IMR-90 (cell line): ENCODE data around the gene TMEM129. TPM values are rescaled to one million over a fixed set of nuclear protein-coding genes. Genes with fewer than 3 reads are reported as not detected.

Experiments
- ATAC-seq: fragments of 200-7000 bp; cut with Tn5 transposase; 2 replicates; pipeline ENCODE4 v1.9.1; 2020; ENCODE audit warnings: low read depth, mild to moderate bottlenecking, moderate library complexity
- BruUV-seq: library from RNA; stranded (reverse); fragments of 400-500 nt; replicated peaks from 2 replicates; lab custom pipeline; 2021; lab: Mats Ljungman, UMichigan
- CTCF ChIA-PET: fragments of 300-600 bp; formaldehyde crosslinking; extraction: SDS; loops from one replicate; lab custom pipeline; 2021; ENCODE audit warnings: antibody characterized with exemption; lab: Yijun Ruan, JAX
- POLR2A ChIA-PET: fragments of 300-600 bp; sonication (Branson Sonifier 250); formaldehyde crosslinking; loops from one replicate; lab custom pipeline; 2022; ENCODE audit warnings: antibody characterized with exemption; ENCODE audit not compliant: unreplicated experiment; lab: Charles Lee
- DNase-seq: peaks from one replicate; pipeline ENCODE4 v3.0.0; 2013
- H2AFZ ChIP-seq: replicated peaks from 2 replicates; pipeline ENCODE3; 2013; ENCODE audit warnings: low read length, mild to moderate bottlenecking; ENCODE audit not compliant: poor library complexity
- H2AK5ac ChIP-seq: 2 replicates; pipeline ENCODE4 v1.6.1; 2013; ENCODE audit warnings: low read depth, low read length, inconsistent platforms
- H2AK9ac ChIP-seq: replicated peaks from 2 replicates; pipeline ENCODE3; 2013; ENCODE audit warnings: mild to moderate bottlenecking, low read depth, low read length, moderate library complexity; ENCODE audit not compliant: poor library complexity
- H2BK120ac ChIP-seq: 2 replicates; pipeline ENCODE4 v1.6.1; 2013; ENCODE audit warnings: low read depth, low read length, inconsistent platforms
- H2BK15ac ChIP-seq: 3 replicates; pipeline ENCODE4 v1.6.1; 2013; ENCODE audit warnings: low read depth, low read length, inconsistent platforms
- H2BK20ac ChIP-seq: 2 replicates; pipeline ENCODE4 v1.6.1; 2013; ENCODE audit warnings: low read depth, mild to moderate bottlenecking, inconsistent platforms, low read length, moderate library complexity
- H2BK5ac ChIP-seq: 2 replicates; pipeline ENCODE4 v1.6.1; 2013; ENCODE audit warnings: mild to moderate bottlenecking, low read depth, low read length, inconsistent platforms; ENCODE audit not compliant: poor library complexity, severe bottlenecking
- H3K14ac ChIP-seq: replicated peaks from 2 replicates; pipeline ENCODE4 v1.6.1; 2013; ENCODE audit warnings: low read depth, low read length, inconsistent platforms
- H3K18ac ChIP-seq: 2 replicates; pipeline ENCODE4 v1.6.1; 2013; ENCODE audit warnings: low read depth, low read length, control low read depth
- H3K23ac ChIP-seq: 2 replicates; pipeline ENCODE4 v1.6.1; 2013; ENCODE audit warnings: low read depth, low read length, inconsistent platforms
- H3K27ac ChIP-seq: 2 replicates; pipeline ENCODE4 v1.5.1; 2013; ENCODE audit warnings: mild to moderate bottlenecking, control low read depth, low read length; ENCODE audit not compliant: insufficient read depth
- H3K27me3 ChIP-seq: 2 replicates; pipeline ENCODE4 v1.6.1; 2013; ENCODE audit warnings: low read length; ENCODE audit not compliant: control insufficient read depth, insufficient read depth
- H3K36me3 ChIP-seq: 2 replicates; pipeline ENCODE4 v1.6.1; 2013; ENCODE audit warnings: low read length, mixed read lengths; ENCODE audit not compliant: control insufficient read depth, insufficient read depth
- H3K4ac ChIP-seq: 2 replicates; pipeline ENCODE4 v1.6.1; 2013; ENCODE audit warnings: low read depth, low read length, inconsistent platforms
- H3K4me1 ChIP-seq: 2 replicates; pipeline ENCODE4 v1.6.1; 2013; ENCODE audit warnings: low read length, mixed read lengths; ENCODE audit not compliant: control insufficient read depth, insufficient read depth
- H3K4me2 ChIP-seq: 2 replicates; pipeline ENCODE4 v1.6.1; 2013; ENCODE audit warnings: low read depth, mild to moderate bottlenecking, control low read depth, low read length, moderate library complexity
- H3K4me3 ChIP-seq: 2 replicates; pipeline ENCODE4 v1.5.1; 2013; ENCODE audit warnings: low read depth, mild to moderate bottlenecking, control low read depth, low read length, moderate library complexity; ENCODE audit not compliant: insufficient read depth
- H3K56ac ChIP-seq: 2 replicates; pipeline ENCODE4 v1.6.1; 2013; ENCODE audit warnings: low read length, inconsistent platforms; ENCODE audit not compliant: insufficient read depth; ENCODE audit errors: extremely low read depth
- H3K79me1 ChIP-seq, 2 experiments: 2 replicates each; pipeline ENCODE4 v1.6.1; 2013; ENCODE audit warnings: low read length in 2 of 2, inconsistent platforms in 1 of 2, low read depth in 1 of 2
- H3K9ac ChIP-seq: 2 replicates; pipeline ENCODE4 v1.6.1; 2013; ENCODE audit warnings: low read depth, low read length, control low read depth
- H3K9me1 ChIP-seq: 2 replicates; pipeline ENCODE4 v1.6.1; 2013; ENCODE audit warnings: low read length, inconsistent platforms; ENCODE audit not compliant: insufficient read depth
- H3K9me3 ChIP-seq: 2 replicates; pipeline ENCODE4 v1.6.1; 2013; ENCODE audit warnings: low read length; ENCODE audit not compliant: control insufficient read depth, insufficient read depth
- H4K20me1 ChIP-seq: 2 replicates; pipeline ENCODE4 v1.6.1; 2013; ENCODE audit warnings: low read length, inconsistent platforms; ENCODE audit not compliant: insufficient read depth
- H4K5ac ChIP-seq: 2 replicates; pipeline ENCODE4 v1.6.1; 2013; ENCODE audit warnings: mild to moderate bottlenecking, low read depth, low read length, control low read depth
- H4K8ac ChIP-seq, 2 experiments: 2 replicates each; pipeline ENCODE4 v1.6.1; 2013; ENCODE audit warnings: low read depth in 2 of 2, low read length in 2 of 2, control low read depth in 1 of 2, inconsistent platforms in 1 of 2
- H4K91ac ChIP-seq: 2 replicates; pipeline ENCODE4 v1.6.1; 2013; ENCODE audit warnings: low read depth, low read length, inconsistent platforms; ENCODE audit not compliant: insufficient read depth
- BHLHE40 ChIP-seq: fragments of 150-350 bp; IDR thresholded peaks from 2 replicates; pipeline ENCODE4 v1.6.1; 2016; ENCODE audit warnings: mild to moderate bottlenecking, low read depth, low read length
- CEBPB ChIP-seq: IDR thresholded peaks from 2 replicates; pipeline ENCODE4 v1.6.1; 2012; ENCODE audit warnings: low read depth, low read length, improper control_type of control experiment
- CHD1 ChIP-seq: IDR thresholded peaks from 2 replicates; pipeline ENCODE4 v1.6.1; 2012; ENCODE audit warnings: low read depth, low read length, improper control_type of control experiment
- CTCF ChIP-seq: conservative IDR thresholded peaks from 2 replicates; pipeline ENCODE4 v1.5.1; 2012; ENCODE audit warnings: mild to moderate bottlenecking, low read depth, low read length, improper control_type of control experiment
- ELK1 ChIP-seq: fragments of 150-350 bp; IDR thresholded peaks from 2 replicates; pipeline ENCODE4 v1.6.1; 2016; ENCODE audit warnings: low read depth, mild to moderate bottlenecking, low read length, moderate library complexity, borderline replicate concordance
- FOS ChIP-seq: fragments of 150-350 bp; IDR thresholded peaks from 2 replicates; pipeline ENCODE4 v1.6.1; 2016; ENCODE audit warnings: low read depth, low read length
- MAFK ChIP-seq: IDR thresholded peaks from 2 replicates; pipeline ENCODE4 v1.6.1; 2012; ENCODE audit warnings: low read depth, low read length, improper control_type of control experiment
- MAZ ChIP-seq: IDR thresholded peaks from 2 replicates; pipeline ENCODE4 v1.6.1; 2012; ENCODE audit warnings: low read depth, mild to moderate bottlenecking, low read length, improper control_type of control experiment, moderate library complexity, borderline replicate concordance
- MXI1 ChIP-seq: IDR thresholded peaks from 2 replicates; pipeline ENCODE4 v1.6.1; 2012; ENCODE audit warnings: low read depth, mild to moderate bottlenecking, low read length, moderate library complexity, borderline replicate concordance
- NFE2L2 ChIP-seq: fragments of 150-350 bp; IDR thresholded peaks from 2 replicates; pipeline ENCODE4 v1.6.1; 2016; ENCODE audit warnings: low read depth, mild to moderate bottlenecking, low read length
- POLR2A ChIP-seq: IDR thresholded peaks from 2 replicates; pipeline ENCODE4 v1.6.1; 2012; ENCODE audit warnings: mild to moderate bottlenecking, low read depth, low read length
- RAD21 ChIP-seq: IDR thresholded peaks from 2 replicates; pipeline ENCODE4 v1.6.1; 2012; ENCODE audit warnings: low read length, improper control_type of control experiment
- RCOR1 ChIP-seq: IDR thresholded peaks from 2 replicates; pipeline ENCODE4 v1.6.1; 2012; ENCODE audit warnings: mild to moderate bottlenecking, low read length, improper control_type of control experiment; ENCODE audit not compliant: insufficient replicate concordance
- RFX5 ChIP-seq: IDR thresholded peaks from 2 replicates; pipeline ENCODE4 v1.8.0; 2012; ENCODE audit warnings: low read depth, mild to moderate bottlenecking, low read length, moderate library complexity
- SMC3 ChIP-seq: fragments of 150-350 bp; IDR thresholded peaks from 2 replicates; pipeline ENCODE4 v1.6.1; 2016; ENCODE audit warnings: low read depth, mild to moderate bottlenecking, antibody characterized with exemption, low read length, moderate library complexity
- USF2 ChIP-seq: fragments of 150-350 bp; IDR thresholded peaks from 2 replicates; pipeline ENCODE4 v1.6.1; 2017; ENCODE audit warnings: mild to moderate bottlenecking, antibody characterized with exemption, low read length, low read depth
- WGBS, 2 experiments: methylation state at CpG; one replicate each; pipeline versions ENCODE4 v1.1.5 to v1.1.7; 2013; ENCODE audit warnings: missing lambda C conversion rate in 2 of 2; ENCODE audit not compliant: insufficient read length in 1 of 2; ENCODE audit errors: extremely low coverage in 2 of 2; 5-methylcytosine and 5-hydroxymethylcytosine counted together
- dilution Hi-C: fragments of 300-500 bp; cut with HindIII; formaldehyde crosslinking; loops from one replicate; pipeline ENCODE4 v1.14.3; 2018; ENCODE audit warnings: low sequenced_read_pairs; ENCODE audit not compliant: unreplicated experiment
- in situ Hi-C: fragments of 300-500 bp; cut with MboI; formaldehyde crosslinking; loops from 3 replicates; pipeline ENCODE4 v1.14.3; 2019; ENCODE audit warnings: low sequenced_read_pairs, inconsistent platforms, mixed read lengths
- intact Hi-C: fragments of 100-400 bp; cut with micrococcal nuclease; formaldehyde crosslinking; loops from 2 replicates; pipeline ENCODE4 v1.10.0; 2022
- polyA plus RNA-seq, 3 experiments: library from polyadenylated mRNA; depleted of rRNA; stranded (reverse); fragments of >200 nt; gene quantifications; 2 replicates each; pipeline ENCODE4 v1.2.3, GENCODE V29; 2012; ENCODE audit warnings: low replicate concordance in 1 of 3
- total RNA-seq: library from RNA; depleted of rRNA; stranded (reverse); fragments of >200 nt; gene quantifications from 2 replicates; pipeline ENCODE4 v1.2.3, GENCODE V29; 2012

The TMEM129 gene
- total and polyA plus RNA-seq, 2 of the 4 experiments (the other 2 are of a cell fraction) = 6.6 to 26.6 TPM

GRCh38 chr4:1668488-1668840 is 52.7 kb downstream of the TMEM129 start:
- H4K91ac ChIP-seq = no peak overlapping the region
- CTCF ChIA-PET = no interaction called here
- H3K4ac ChIP-seq = no peak overlapping the region

More at GRCh38 chr4:1668488-1668840, 52.7 kb downstream of the TMEM129 start:
- in situ Hi-C loops = no loop called here
- 77% methylated on average over 6 of the region's 8 CpGs; no CpG with 5 or more reads in 1 of the 2 experiments for WGBS, 2 experiments
- no peak overlapping the region for H2BK120ac ChIP-seq
- H3K79me1 ChIP-seq = no peaks in the 10 kb centered on the region
- no peak overlapping the region for H3K27ac ChIP-seq
- no peak overlapping the region for H2BK15ac ChIP-seq
- intact Hi-C loops = no loop called here
- H4K8ac ChIP-seq = no peak overlapping the region
- H3K4me3 ChIP-seq = no peak overlapping the region
- no peak overlapping the region for H3K23ac ChIP-seq
- H3K27me3 ChIP-seq = no peaks in the 10 kb centered on the region
- H4K20me1 ChIP-seq = no peaks in the 10 kb centered on the region
- H3K4me2 ChIP-seq = no peak overlapping the region
- H3K18ac ChIP-seq = no peak overlapping the region
- H3K4me1 ChIP-seq = no peaks in the 10 kb centered on the region
- H3K56ac ChIP-seq = no peak overlapping the region
- no peak overlapping the region; the same call in 1 of the 2 replicates for H2AK5ac ChIP-seq
- no peak overlapping the region for H3K9ac ChIP-seq
- POLR2A ChIA-PET = no interaction called here
- H4K5ac ChIP-seq = no peak overlapping the region
- H2AFZ ChIP-seq = peak overlapping the region; percentile 41
- BruUV-seq = no TSS peak
- no peak overlapping the region for H2BK5ac ChIP-seq
- H2AK9ac ChIP-seq = no peak overlapping the region
- no peak for TF ChIP-seq USF2
- no peak for TF ChIP-seq NFE2L2
- no peak for TF ChIP-seq ELK1
- no peak for TF ChIP-seq CEBPB
- no peak for TF ChIP-seq BHLHE40
- TF ChIP-seq RAD21 = no peak
- TF ChIP-seq CHD1 = no peak
- no peak for TF ChIP-seq MAFK
- TF ChIP-seq RCOR1 = no peak
- no peak for TF ChIP-seq MAZ
- no peak for TF ChIP-seq POLR2A
- TF ChIP-seq FOS = no peak
- TF ChIP-seq RFX5 = no peak
- TF ChIP-seq CTCF = no peak
- TF ChIP-seq SMC3 = no peak
- TF ChIP-seq MXI1 = no peak
- DNase-seq (no peak), ATAC-seq (no peak)
- H2BK20ac ChIP-seq = no peak overlapping the region
- dilution Hi-C loops = no loop called here
- no peaks in the 10 kb centered on the region for H3K9me3 ChIP-seq
- H3K9me1 ChIP-seq = no peaks in the 10 kb centered on the region; the same call in 1 of the 2 replicates
- no peaks in the 10 kb centered on the region for H3K36me3 ChIP-seq
- H3K14ac ChIP-seq = no peak overlapping the region
